HG02610 (cell line): Measurements from ENCODE around the gene TBCD.
A peak's percentile ranks its signal among the peaks of the same experiment; 100 is the strongest.

Experiments used
- ATAC-seq: cut with Tn5 transposase; IDR thresholded peaks from one replicate; pipeline ENCODE4 v1.9.1; 2021; ENCODE audit warnings: mild to moderate bottlenecking, moderate library complexity; ENCODE audit not compliant: unreplicated experiment

TBCD gene

DNA sequence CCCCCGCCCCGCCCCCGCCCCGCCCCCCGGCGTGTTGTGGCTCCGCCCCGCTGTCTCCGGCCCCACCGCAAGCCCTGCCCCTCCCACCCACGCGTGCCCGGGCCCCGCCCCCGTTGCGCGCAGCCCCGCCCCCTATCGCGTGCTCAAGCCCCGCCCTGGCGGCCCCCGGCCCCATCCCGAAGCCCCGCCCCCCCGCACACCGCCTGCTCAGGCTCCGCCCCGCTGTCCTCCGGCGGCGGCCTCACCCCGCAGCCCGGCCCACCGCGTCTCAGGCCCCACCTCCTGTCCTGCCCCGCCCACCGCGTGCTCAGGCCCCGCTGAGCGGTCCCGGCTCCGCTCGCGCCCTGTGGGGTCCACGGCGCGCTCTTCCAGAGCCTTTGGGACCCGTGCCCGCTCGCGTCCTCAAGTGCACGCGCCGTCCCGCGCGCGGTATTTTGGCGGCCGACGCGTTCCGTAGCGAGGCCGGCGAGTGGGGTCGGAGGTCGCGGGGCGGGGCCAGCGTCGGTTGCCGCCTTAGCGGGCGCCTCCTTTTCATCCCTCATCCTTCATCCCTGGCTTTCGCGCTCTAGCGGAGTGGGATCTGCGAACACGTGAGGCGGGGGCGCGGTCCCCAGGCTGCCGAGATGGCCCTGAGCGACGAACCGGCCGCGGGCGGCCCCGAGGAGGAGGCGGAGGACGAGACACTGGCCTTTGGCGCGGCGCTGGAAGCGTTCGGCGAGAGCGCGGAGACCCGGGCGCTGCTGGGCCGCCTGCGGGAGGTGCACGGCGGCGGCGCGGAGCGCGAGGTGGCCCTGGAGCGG, at the start of gene TBCD:
TSS of gene TBCD (plus strand) at position 495 of the 800 bp plus-strand sequence. CDS start at position 624, 129 bp downstream.
- peak; percentile 70 for ATAC-seq

DNA sequence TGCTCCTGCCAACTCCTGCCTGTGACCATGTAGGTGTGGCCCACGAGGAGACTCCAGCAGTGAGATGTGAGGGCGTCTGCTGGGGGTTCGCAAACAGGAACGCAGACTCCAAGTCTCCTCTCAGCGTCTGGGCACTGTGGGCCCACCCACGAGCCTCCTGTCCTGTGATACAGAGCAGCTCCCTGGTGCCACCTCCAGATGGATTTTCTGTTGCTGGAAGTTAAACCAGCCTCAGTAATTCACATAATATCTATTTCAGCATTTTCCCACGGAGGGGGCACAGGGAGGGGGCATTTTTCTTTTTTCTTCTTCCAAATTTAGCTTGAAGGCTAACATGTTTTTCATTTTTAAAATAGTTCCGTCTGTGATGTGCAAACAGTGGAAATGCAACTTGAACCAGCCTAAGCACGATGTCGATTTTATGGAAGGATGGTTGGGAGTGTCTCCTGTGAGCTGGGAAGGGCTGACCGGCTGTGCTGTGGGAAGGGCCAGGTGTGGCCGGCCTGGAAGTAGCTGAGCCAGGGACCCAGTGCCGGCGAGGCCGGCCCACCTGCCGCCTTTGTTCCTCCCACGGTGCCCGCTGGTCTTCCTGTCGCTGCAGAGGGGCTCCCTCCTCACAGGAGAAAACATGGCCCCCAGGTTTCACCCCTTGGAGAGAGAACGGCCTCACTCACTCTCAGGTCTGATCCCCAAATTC, 49.5 kb upstream of the TBCD start:
- ATAC-seq = no peak

DNA sequence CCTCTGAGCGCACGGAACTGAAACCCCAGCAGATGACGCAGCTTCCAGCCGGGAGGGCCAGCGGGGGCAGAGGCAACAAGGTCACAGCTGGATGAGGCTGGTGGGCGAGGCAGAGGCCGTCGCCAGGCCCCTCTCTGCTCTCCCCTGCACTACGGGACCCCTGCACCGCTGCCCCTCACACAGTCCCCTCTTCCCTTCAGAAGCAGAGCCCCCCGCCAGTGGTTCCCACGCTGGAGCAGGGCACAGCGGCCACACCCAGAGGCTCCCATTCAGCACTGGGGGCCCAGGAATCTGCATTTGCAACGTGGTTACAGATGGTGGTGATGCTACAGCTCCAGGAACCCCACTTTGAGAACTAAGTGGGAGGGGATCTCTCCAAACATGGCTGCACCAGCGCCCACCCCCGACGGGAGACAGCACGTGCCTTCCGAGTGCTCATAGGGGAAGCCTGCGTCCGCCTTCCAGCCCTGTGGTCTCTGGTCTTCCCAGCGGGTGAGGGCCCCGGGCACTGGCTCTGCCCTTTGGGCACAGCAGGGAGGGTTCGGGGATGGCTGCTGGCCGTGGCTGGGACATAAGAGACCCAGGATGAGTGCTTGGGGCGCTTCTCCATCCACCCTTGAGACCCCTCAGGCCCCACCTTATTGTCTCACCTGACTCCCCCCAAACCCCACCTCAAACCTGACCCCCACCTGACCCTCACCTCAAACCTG, 48.7 kb upstream of the TBCD start:
- no peak for ATAC-seq

DNA sequence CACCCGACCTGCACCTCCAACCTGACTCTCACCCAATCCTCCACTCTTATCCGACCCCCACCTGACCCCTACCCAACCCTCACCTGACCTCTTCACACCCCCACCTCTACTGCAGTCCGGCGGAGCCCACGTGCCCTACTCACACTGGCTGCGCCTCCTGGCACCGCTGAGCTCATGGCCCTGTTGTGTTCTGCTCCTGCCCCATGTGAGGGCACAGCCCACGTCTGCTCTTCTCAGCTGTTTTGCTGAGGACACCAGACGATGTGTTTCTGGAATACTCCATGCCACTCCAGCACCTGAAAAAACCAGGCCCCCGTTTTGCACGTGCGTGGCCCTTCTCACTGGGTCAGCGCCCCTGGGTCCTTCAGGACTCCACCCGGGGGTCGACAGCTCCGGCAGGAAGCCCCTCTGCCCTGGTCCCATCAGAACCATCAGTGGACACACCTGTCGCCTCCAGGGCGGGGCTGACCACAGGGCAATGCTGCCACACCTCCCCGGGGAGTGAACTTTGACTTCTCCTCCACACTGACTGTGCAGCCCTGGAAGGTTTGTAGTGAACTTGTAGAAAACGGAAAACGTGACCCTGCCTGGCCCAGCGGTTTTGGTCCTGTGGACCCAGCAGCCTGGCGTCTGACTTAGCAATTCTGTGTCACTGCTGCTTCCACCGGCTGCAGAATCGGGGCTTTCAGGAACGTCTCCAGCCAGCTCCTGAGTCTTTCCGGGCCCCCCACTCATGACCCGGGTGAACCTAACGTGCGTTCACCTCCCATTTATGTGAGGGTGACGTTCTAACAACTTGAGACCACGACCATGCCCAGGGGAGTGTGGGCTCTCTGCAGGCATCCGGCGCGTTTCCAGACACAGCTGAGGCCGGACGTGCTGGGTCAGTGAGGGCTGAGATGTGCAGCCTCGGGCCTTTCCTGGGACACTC, 47.7 kb upstream of the TBCD start:
- ATAC-seq = no peak

DNA sequence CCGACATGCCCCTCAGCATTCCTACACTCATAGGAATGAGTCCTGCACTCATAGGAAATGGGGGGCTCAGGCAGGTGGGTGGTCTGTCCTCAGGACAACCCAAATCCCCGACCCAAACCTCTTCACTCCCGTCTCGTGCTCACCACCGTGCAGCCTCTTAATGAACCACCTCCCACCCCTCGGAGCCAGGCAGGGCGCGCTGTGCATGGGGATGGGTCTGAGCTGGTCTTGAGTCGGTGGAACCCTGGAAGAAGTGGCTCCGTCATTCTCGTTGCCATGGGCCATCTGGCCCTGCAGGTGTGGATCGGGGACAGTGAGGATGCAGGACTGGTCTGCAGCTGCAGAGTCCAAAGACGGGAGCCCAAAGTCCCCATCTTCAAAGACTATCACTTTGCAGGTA, 47.0 kb upstream of the TBCD start:
- ATAC-seq = no peak

DNA sequence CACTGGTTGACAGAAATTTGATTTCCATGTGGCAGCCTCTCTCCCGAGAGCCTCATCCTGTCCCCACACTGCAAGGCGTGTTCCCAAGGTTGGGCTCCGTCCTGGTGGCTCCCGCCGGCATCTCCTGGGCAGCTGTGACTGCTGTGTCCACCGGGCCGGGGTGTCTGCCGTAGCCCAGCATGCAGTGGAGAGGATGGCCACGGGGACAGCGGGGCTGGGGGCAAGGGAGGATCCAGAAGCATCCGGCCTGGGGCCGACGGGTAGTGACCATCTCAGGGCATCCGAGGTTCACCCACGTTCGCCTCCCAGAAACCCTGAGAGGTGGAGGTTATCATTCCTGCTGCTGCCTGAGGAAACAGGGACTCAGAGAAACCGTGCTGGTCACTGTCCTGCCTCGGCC, 46.1 kb upstream of the TBCD start:
- ATAC-seq = no peak

DNA sequence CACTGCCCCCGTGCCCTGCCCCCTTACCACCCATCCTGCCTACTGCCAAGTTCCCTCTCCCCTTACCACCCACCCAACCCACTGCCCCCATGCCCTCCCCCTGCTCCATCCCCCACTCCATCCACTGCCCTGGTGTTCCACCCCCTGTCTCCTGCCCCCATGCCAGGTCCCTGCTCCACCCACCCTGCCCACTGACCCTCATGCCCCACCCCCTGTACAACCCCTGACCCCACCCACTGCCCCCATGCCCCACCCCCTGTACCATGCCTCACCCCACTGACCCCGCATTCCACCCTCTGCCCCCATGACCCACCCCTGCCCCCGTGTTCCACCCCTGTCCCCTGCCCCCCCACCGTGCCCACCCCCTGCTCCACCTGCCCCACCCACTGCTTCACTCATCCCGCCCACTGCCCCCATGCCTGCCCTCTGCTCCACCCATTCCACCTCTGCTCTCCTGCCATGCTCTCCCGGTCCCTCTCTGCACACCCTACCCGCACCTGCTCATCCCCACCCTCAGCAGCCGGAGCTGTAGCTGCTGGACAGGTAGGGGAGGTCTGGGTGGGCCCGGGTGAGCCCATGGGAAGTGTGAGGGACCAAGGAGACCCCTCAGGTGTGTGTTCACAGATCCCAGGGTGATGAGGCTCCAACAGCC, 42.7 kb upstream of the TBCD start:
- ATAC-seq = no peak

DNA sequence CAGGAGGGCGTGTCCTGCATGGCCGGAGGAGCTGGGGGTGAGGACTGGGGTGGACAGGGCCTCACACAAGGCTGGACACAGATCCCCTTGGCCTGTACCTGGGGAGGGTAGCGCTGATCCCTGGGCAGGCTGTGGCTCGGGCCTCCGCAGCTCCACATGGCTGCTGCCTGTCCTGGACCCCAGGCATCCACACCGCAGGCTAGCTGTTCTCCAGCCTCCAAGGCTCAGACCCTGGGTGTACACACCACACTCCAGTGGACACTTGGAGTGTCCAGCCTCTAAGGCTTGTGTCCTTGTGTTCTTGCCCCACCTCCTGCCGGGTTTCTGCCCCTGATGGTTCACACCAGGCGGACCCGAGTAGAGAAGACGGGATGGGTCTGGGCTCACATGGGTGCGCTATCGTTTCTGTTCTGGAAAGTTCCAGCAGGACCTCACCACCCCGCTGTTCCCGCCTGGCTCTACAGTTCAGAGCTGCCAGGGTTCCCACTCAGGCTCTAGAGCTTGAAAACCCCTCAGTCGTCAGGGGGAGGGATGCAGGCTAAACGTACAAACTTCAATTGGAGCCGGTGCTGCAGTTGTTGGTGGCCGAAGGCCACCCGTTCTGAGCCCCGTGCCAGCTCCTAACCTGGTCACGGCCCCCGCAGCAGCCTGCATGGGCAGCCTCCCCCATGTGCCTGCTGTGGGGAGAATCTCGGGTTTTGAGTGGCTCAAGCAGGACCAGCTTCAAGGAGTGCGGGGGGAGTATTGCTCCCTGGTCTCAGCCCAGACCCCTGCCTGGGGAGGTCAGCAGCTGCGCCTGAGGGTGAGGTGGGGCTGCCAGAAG, 42.0 kb upstream of the TBCD start:
- ATAC-seq = no peak

DNA sequence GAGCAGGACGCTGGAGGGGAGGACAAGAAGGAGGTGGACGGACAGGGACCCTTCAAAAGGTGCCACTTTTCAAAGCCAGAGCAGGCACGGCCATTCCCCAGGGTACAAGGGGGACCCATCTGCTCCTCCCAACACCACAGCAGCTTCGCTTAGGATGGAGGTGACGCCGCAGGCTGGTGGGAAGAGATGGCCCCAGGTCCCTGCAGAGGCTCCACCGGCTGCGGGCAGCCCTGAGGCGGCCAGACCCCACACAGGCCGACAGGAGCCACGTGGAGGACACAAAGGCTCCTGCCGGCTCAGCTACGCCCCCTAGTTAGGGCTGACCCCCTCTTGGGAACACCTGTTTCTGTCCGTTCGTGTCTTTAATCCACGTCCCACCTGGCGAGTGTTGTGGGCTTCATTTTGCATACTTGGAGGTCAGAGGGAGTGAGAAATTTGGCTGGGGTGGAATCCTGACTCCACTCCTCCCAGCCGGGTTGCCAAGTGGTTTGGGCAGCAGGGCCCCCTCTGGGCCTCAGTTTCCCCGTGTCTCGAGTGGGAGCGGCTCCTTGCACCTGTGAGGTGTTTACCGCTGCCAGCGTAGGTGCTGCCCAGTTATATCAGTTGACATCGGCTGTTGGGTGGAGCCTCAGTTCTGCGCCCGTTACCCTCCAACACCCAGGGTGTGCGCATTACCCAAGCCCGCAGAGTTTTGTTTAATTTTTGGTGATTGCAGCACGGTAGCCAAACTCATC, 41.2 kb upstream of the TBCD start:
- no peak for ATAC-seq

DNA sequence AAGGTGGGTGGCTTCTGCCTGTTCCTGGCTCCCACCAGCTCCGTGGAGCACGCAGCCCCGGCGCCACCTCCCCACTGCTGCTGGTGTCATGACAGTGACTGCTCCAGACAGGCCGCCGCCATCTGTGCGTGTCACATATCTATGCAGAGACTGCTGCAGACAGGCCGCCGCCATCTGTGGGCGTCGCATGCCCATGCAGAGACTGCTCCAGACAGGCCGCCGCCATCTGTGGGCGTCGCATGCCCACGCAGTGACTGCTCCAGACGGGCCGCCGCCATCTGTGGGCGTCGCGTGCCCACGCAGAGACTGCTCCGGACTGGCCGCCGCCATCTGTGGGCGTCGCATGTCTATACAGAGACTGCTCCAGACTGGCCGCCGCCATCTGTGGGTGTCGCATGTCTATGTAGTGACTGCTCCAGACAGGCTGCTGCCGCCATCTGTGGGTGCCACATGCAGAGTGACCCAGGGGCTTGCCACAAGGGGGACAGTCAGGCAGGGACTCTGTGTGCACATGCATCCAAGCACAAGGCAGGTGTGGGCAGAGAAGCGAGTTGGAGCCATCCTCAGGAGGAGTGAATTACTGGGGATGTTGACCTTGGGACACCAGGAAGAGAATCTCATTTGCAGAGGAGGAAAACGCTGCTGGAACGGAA, 38.7 kb upstream of the TBCD start:
- ATAC-seq = no peak

DNA sequence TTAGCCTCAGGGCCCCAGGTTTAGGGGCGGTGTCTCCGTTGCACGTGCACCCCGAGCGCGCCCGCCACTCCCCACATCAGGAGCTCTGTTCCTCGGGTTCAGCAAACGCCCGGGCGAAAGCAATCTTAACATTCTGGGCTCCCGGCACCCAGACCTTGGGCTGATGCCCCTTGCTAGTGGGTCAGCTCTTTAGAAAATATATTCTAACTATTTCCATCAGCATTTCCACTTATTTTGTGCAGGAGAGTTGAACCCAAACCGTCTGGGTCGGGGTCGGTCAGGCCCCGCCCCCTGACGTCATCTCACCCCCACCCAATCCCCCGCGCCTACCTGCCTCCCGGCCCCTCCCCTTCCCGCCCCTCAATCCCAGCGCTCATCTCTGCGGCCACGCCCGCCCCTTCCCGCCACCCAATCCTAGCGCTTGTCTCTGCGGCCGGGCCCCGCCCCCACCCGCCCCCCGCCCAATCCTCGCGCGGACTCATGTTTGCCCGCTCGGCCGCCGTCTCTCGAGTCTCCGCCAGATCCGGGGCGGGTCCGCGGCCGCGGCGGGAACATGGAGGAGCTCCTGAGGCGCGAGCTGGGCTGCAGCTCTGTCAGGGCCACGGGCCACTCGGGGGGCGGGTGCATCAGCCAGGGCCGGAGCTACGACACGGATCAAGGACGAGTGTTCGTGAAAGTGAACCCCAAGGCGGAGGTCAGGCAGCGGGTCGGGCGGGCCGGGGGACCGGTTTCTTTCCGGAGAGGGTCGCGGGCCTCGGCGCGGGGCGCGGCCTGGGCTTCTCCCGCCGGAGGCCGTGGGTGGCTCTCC, 35.5 kb upstream of the TBCD start, which contains the start of gene FN3KRP:
TSS of gene FN3KRP (plus strand) at position 504 of the 808 bp plus-strand sequence. CDS start at position 554, 50 bp downstream.
- peak; percentile 63 for ATAC-seq

DNA sequence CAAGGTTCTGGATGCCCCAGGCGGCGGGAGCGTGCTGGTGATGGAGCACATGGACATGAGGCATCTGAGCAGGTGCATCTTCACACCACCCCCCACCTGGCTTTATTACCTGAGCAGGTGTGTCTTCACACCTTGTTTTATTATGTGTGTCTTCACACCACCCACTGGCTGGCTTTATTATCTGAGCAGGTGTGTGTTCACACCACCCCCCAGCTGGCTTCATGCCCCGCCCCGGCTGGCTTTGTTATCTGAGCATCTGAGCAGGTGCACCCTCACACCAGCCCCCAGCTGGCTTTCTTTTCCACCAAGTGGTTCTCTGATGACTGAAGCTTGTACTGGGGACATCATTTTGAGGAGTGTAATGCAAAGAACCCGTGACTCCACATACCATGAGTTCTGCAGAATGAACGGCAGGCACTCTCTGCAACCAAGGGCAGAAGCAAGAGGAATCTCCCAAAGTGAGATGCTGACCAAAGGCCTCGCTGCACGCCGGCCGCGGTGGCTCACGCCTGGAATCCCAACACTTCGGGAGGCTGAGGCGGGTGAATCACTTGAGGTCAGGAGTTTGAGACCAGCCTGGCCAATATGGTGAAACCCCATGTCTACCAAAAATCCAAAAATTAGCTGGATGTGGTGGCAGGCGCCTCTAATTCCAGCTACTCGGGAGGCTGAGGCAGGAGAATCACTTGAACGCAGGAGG, 32.7 kb upstream of the TBCD start:
- ATAC-seq = no peak

DNA sequence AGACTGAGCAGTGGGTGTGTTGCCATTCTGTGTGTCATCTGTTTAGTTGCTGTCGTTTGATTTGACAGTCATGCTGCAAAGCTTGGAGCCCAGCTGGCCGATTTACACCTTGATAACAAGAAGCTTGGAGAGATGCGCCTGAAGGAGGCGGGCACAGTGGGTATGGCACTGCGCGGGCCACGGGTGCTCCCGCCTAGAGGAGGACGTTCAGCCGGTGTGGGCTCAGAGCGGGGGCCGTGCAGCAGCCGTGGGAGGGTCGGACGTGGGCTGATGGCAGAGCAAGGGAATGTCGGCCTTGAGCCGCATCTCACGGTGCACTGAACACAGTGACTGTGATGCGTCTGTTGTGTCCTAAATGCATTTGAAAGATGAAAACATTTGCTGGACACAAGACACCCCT, 31.7 kb upstream of the TBCD start:
- ATAC-seq = no peak

DNA sequence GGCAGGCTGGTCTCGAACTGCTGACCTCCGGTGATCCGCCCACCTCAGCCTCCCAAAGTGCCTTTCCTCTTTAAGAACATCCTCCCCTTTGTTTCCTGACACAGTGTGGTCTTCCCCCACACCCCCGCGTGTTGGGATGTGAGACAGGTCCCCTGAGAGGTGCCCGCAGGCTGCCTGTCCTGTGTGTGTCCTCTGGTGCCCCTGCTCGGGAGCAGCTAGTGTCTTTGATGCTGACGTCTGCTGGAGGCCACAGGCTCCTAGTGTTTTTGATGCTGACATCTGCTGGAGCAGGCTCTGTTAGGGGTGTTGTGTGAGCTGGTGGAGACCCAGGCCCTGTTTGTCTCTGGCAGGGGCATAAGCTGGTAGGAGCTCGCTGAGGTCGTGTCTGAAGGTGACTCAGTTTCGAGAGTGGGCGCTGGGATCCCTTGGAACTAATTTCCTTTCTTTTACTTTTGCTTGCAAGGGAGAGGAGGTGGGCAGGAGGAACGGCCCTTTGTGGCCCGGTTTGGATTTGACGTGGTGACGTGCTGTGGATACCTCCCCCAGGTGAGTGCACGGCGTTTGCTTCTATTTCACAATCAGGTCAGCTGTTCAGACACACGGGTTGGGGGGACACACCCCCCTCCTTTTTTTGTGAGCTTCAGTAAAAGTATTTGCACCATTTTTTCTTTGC, 29.4 kb upstream of the TBCD start:
- no peak for ATAC-seq

DNA sequence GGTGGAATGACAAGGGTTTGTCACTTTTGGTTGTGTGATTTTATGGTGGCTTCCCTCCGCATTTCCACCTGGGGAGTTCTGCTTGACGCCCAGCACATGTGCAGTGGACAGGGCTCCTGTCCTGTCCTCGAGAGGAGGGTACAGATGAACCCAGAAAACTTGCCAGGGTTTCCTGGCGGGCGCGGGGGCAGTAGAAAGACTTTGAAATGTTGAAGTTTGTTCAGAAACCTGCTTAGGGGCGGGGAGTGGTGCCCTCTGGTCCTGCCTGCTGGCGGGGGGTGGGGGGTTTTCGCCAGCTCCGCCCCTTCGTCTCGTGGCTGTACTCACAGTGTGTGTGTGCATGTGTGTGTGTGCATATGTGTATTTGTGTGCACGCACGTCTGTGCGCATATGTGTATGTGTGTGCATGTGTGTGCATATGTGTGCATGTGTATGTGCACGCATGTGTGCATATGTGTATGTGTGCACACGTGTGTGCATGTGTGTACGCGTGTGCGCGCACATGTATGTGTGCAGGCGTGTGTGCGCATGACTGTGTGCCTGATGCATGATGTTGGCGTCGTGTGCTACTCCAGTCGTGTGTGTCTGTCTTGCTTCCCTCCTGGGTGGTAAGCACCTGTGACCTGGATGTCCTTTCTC, 28.6 kb upstream of the TBCD start:
- no peak for ATAC-seq

DNA sequence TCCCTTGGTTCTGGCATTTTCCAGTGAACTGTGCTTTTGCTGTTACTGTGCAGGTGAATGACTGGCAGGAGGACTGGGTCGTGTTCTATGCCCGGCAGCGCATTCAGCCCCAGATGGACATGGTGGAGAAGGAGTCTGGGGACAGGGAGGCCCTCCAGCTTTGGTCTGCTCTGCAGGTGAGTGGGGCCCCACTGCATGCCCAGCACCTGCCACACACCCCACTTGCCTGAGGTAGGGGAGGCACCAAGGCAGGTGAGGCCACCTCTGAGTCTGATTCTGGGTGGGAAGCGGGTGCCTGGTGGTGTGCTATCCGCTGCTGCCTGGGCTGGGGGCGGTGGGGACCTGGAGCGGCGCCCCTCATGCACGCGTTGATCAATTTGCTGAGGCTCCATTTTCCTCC, 25.4 kb upstream of the TBCD start:
- no peak for ATAC-seq
